Subcutaneous abdominal adipose tissue (tissue), 5 donors: ENCODE measurements around the gene INPP5J.

Experiments used
- H3K27ac ChIP-seq: one replicate; pipeline ENCODE4 v1.7.0; 2013; ENCODE audit warnings: low read depth, mild to moderate bottlenecking, inconsistent platforms, low read length, moderate library complexity
- H3K27me3 ChIP-seq, 5 donors: one replicate each; pipeline ENCODE4 v1.7.0; 2013; ENCODE audit warnings: low read length in 5 of 5, inconsistent platforms in 1 of 5; ENCODE audit not compliant: control insufficient read depth in 5 of 5, insufficient read depth in 4 of 5
- H3K36me3 ChIP-seq, 5 donors: one replicate each; pipeline ENCODE4 v1.7.0; 2013; ENCODE audit warnings: low read length in 5 of 5; ENCODE audit not compliant: control insufficient read depth in 5 of 5, insufficient read depth in 5 of 5
- H3K4me1 ChIP-seq, 5 donors: one replicate each; pipeline ENCODE4 v1.7.0; 2013; ENCODE audit warnings: low read length in 5 of 5, mild to moderate bottlenecking in 3 of 5, moderate library complexity in 1 of 5; ENCODE audit not compliant: control insufficient read depth in 5 of 5, insufficient read depth in 5 of 5
- H3K4me3 ChIP-seq, 5 donors: one replicate each; pipeline ENCODE4 v1.7.0; 2013; ENCODE audit warnings: low read length in 5 of 5, low read depth in 1 of 5
- H3K9ac ChIP-seq, 5 donors: one replicate each; pipeline ENCODE4 v1.7.0; 2013; ENCODE audit warnings: low read length in 5 of 5, mild to moderate bottlenecking in 4 of 5, moderate library complexity in 3 of 5
- H3K9me3 ChIP-seq, 5 donors: one replicate each; pipeline ENCODE4 v1.7.0; 2013; ENCODE audit warnings: low read length in 5 of 5; ENCODE audit not compliant: control insufficient read depth in 5 of 5
- donor health status: healthy.
- donor health status: healthy.
- donor health status: healthy.
- donor health status: healthy.
- donor health status: healthy.

INPP5J gene

DNA sequence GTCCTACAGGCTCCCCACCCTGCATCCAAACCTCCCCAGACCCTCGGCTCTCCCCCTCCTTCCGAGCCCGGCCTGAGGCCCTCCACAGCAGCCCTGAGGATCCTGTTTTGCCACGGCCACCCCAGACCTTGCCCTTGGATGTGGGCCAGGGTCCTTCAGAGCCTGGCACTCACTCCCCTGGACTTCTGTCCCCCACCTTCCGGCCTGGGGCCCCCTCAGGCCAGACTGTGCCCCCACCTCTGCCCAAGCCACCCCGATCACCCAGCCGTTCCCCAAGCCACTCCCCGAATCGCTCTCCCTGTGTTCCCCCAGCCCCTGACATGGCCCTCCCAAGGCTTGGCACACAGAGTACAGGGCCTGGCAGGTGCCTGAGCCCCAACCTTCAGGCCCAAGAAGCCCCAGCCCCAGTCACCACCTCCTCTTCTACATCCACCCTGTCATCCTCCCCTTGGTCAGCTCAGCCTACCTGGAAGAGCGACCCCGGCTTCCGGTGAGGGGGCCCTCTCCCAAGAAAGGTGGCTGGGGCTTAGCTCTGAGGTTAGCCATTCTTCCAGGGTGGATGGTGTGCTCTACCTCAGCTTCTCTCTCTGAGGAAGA, 2.9 kb downstream of the INPP5J start:
- Histone ChIP-seq H3K36me3 (no peaks in the 10 kb centered on the region), H3K27me3 (peaks cover 6 to 17% (median 11%) of the 10 kb centered on the region in 5 donors), H3K9me3 (no peaks in the 10 kb centered on the region), H3K4me1 (peaks cover 0 to 16% (median 9%) of the 10 kb centered on the region in 5 donors), H3K4me3 (no peak overlapping the region), H3K9ac (no peak overlapping the region), H3K27ac (no peak overlapping the region)

DNA sequence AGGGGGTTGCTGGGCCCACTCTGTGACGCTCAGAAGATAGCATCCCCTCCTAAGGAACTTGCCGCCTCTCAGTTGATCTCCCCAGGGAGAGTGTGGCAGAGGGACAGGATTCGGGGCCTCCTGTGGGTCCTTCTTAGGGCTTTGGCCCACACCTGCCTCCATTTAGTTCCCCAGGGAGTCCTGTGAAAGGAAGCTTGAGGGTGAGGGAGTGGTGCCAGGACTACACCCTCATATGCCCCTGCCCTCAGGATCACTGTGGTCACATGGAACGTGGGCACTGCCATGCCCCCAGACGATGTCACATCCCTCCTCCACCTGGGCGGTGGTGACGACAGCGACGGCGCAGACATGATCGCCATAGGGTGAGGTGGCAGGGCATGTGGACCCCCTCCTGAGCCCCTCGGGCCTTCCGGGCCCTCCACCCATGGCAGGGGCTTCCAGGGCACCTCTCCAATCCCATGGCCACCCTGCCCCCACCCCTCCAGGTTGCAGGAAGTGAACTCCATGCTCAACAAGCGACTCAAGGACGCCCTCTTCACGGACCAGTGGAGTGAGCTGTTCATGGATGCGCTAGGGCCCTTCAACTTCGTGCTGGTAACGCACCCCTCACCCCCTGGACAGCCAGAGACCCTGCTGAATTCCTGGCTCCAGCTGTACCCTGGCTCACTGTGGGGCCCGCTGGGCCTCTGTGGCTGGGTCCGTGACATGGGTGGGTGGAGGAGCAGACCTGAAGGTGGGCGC, 3.5 kb downstream of the INPP5J start:
- Histone ChIP-seq H3K4me3 (no peak overlapping the region), H3K9me3 (no peaks in the 10 kb centered on the region), H3K9ac (no peak overlapping the region), H3K27ac (no peak overlapping the region), H3K36me3 (no peaks in the 10 kb centered on the region), H3K4me1 (peaks cover 0 to 16% (median 9%) of the 10 kb centered on the region in 5 donors), H3K27me3 (peaks cover 6 to 17% (median 11%) of the 10 kb centered on the region in 5 donors)

DNA sequence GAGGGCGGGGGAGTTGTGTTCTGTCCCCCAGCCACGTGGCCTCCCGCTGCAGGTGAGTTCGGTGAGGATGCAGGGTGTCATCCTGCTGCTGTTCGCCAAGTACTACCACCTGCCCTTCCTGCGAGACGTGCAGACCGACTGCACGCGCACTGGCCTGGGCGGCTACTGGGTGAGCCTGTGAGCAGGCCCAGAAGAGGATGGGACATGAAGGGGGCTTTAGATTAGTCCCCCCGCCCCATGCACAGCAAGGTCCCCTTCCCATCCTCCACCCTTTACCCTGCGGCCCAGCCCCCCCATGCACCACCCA, 4.1 kb downstream of the INPP5J start:
- H3K4me1 ChIP-seq, result peaks cover 0 to 16% (median 9%) of the 10 kb centered on the region in 5 donors
- no peaks in the 10 kb centered on the region for H3K36me3 ChIP-seq
- peaks cover 6 to 17% (median 11%) of the 10 kb centered on the region in 5 donors for H3K27me3 ChIP-seq
- H3K9me3 ChIP-seq, result no peaks in the 10 kb centered on the region
- H3K27ac ChIP-seq, result no peak overlapping the region
- no peak overlapping the region for H3K9ac ChIP-seq
- no peak overlapping the region for H3K4me3 ChIP-seq

DNA sequence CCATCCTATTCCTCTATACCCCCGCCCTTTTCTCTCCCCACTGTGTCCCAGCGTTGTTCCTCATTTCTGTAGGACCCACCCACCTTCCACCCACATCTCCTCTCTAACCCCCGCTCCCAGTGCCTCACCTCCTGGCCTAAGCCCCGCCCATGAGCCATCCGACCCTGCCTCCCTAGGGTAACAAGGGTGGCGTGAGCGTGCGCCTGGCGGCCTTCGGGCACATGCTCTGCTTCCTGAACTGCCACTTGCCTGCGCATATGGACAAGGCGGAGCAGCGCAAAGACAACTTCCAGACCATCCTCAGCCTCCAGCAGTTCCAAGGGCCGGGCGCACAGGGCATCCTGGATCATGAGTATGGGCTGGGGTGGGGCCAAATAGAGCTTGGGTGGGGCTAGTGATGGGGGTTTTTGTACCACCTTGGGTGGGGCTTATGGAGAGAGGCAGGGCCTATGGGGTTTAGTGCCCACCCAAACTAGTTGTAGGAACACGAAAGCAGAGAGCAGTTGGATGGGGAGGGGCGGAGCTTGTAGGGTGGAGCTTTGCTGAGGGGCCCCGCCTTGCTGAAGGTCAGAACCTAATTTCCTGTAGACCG, 4.5 kb downstream of the INPP5J start:
- no peaks in the 10 kb centered on the region for H3K36me3 ChIP-seq
- H3K9ac ChIP-seq, result no peak overlapping the region
- no peaks in the 10 kb centered on the region for H3K9me3 ChIP-seq

DNA sequence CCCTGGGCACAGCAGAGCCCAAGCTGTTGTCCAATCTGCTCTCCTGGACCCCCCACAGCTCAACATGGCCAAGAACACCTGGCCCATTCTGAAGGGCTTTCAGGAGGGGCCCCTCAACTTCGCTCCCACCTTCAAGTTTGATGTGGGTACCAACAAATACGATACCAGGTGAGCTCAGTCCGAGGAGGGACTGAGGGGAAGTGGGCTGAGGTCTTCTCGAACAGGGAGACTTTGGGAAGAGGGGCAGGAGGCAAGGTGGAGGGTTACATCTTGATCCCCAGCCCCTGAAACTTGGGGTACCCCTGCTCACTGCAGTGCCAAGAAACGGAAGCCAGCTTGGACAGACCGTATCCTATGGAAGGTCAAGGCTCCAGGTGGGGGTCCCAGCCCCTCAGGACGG, 5.4 kb downstream of the INPP5J start:
- H3K4me3 ChIP-seq, result no peak overlapping the region
- no peaks in the 10 kb centered on the region for H3K9me3 ChIP-seq
- no peaks in the 10 kb centered on the region for H3K36me3 ChIP-seq
- H3K9ac ChIP-seq, result no peak overlapping the region
- H3K27me3 ChIP-seq, result peaks cover 6 to 16% (median 11%) of the 10 kb centered on the region in 5 donors
- no peak overlapping the region for H3K27ac ChIP-seq
- H3K4me1 ChIP-seq, result peaks cover 0 to 7% (median 0%) of the 10 kb centered on the region in 5 donors

More for the DNA sequence above, 4.5 kb downstream of the INPP5J start:
- Histone ChIP-seq H3K4me1 (peaks cover 0 to 16% (median 8%) of the 10 kb centered on the region in 5 donors), H3K27ac (no peak overlapping the region), H3K27me3 (peaks cover 6 to 17% (median 11%) of the 10 kb centered on the region in 5 donors), H3K4me3 (no peak overlapping the region)

DNA sequence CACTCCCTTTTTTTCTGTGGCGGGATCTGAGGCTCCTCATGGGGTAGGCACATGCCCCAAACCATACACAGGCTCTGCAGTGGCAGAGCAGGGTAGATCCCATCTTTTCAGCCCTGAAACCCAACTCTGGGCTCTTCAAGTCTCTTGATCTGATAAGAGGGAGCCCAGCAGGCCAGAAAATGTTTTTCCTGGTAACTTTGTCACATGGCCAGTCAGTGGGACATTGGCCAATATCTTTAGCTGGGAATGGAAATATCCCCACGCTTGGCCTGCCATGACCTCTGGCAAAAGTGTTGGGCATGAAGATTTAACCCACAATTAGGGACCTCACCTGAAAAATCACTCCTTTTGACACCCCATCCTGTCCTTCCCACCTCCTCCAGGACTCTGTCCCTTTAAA, 8.1 kb downstream of the INPP5J start:
- H3K4me1 ChIP-seq, result peaks cover 0 to 3% (median 0%) of the 10 kb centered on the region in 5 donors
- no peaks in the 10 kb centered on the region for H3K36me3 ChIP-seq
- H3K27ac ChIP-seq, result no peak overlapping the region
- no peak overlapping the region for H3K9ac ChIP-seq
- no peaks in the 10 kb centered on the region for H3K9me3 ChIP-seq
- no peak overlapping the region for H3K4me3 ChIP-seq
- peaks cover 4 to 10% (median 7%) of the 10 kb centered on the region in 5 donors for H3K27me3 ChIP-seq

DNA sequence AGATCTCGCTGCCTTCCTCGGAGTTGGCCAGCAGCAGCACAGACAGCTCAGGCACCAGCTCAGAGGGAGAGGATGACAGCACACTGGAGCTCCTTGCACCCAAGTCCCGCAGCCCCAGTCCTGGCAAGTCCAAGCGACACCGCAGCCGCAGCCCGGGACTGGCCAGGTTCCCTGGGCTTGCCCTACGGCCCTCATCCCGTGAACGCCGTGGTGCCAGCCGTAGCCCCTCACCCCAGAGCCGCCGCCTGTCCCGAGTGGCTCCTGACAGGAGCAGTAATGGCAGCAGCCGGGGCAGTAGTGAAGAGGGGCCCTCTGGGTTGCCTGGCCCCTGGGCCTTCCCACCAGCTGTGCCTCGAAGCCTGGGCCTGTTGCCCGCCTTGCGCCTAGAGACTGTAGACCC, 11.1 kb downstream of the INPP5J start:
- H3K9ac ChIP-seq, result no peak overlapping the region
- no peak overlapping the region for H3K4me3 ChIP-seq
- no peaks in the 10 kb centered on the region for H3K4me1 ChIP-seq
- H3K27me3 ChIP-seq, result peaks cover 8 to 19% (median 8%) of the 10 kb centered on the region in 5 donors
- H3K36me3 ChIP-seq, result no peaks in the 10 kb centered on the region
- no peak overlapping the region for H3K27ac ChIP-seq
- no peaks in the 10 kb centered on the region for H3K9me3 ChIP-seq

DNA sequence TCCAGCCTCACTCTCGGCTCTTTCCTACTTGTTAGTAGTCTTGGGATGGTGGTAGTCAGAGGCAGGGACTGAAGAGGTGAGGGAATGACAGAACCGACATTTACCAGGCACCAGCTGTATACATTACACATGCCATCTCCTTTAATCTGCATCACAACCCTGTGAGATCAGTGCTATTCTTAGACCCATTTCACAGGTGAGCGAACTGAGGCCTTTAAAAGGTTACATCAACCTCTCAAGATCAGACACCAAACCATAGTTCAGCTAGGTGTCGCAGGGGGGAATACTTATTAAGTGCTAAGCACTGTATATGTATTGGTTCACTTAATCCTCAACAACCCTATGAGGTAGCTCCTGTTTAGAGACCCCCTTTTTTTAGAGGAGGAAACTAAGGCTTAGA, 11.9 kb downstream of the INPP5J start:
- Histone ChIP-seq H3K4me1 (no peaks in the 10 kb centered on the region), H3K4me3 (no peak overlapping the region), H3K27me3 (peaks cover 11 to 24% (median 15%) of the 10 kb centered on the region in 5 donors), H3K9me3 (no peaks in the 10 kb centered on the region), H3K27ac (no peak overlapping the region), H3K9ac (no peak overlapping the region), H3K36me3 (no peaks in the 10 kb centered on the region)

DNA sequence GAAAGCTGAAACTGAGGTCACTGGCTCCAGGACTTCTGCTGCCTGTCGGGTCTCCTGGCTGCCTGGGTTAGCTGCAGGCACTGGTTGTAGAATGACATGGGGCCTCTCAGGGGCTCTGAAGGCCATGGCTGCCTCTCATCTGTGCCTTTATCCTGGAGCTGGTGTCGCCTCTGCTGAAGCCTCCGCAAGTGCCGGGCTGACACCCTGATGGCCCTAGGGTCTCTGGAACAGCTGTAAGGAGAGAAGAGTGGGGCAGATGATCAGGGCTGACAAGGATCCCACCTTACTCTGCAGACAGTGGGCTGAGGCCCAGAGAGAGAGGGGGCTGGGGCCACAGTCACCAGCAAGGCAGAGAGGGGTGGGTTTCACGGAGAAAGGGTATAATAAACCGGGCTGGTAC, 12.9 kb downstream of the INPP5J start:
- H3K9ac ChIP-seq, result no peak overlapping the region
- H3K27ac ChIP-seq, result no peak overlapping the region
- H3K36me3 ChIP-seq, result no peaks in the 10 kb centered on the region
- H3K9me3 ChIP-seq, result no peaks in the 10 kb centered on the region
- H3K4me3 ChIP-seq, result no peak overlapping the region
- H3K4me1 ChIP-seq, result no peaks in the 10 kb centered on the region
- H3K27me3 ChIP-seq, result peaks cover 11 to 29% (median 24%) of the 10 kb centered on the region in 5 donors

DNA sequence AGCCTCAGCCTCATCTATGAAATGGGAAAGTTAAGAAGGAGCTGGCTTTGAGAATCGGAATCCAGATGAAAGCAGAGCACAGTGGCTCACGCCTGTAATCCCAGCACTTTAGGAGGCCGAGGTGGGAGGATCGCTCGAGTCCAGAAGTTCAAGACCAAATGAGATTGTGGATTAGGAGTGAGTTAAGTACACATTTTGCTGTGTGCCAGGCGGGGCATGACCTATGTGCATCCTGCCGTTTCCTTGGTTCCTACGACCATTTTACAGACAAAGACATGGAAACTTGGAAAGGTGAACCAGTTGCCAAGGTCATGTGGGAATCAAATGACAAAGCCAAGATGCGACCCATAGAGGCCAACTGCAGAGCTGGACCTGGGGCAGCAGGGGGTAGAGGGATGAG, 13.4 kb downstream of the INPP5J start:
- Histone ChIP-seq H3K4me3 (no peak overlapping the region), H3K36me3 (no peaks in the 10 kb centered on the region), H3K27ac (no peak overlapping the region), H3K4me1 (no peaks in the 10 kb centered on the region), H3K9me3 (no peaks in the 10 kb centered on the region), H3K27me3 (peaks cover 11 to 29% (median 24%) of the 10 kb centered on the region in 5 donors), H3K9ac (no peak overlapping the region)
